PC-3 (cell line): ENCODE measurements around the gene ZNF438. TPM values are rescaled to one million over a fixed set of nuclear protein-coding genes. Genes with fewer than 3 reads are reported as not detected.
"Not testable (repeated sequence)": the region's sequence is repeated elsewhere in the genome, so short reads cannot be mapped to it uniquely, and the experiment has no call there.

Experiments
- ATAC-seq: fragments of 200-7000 bp; cut with Tn5 transposase; 2 replicates; pipeline ENCODE4 v1.9.1; 2020; ENCODE audit warnings: mild to moderate bottlenecking, moderate library complexity
- BruUV-seq: library from RNA; stranded (reverse); fragments of 400-500 nt; replicated peaks from 2 replicates; lab custom pipeline; 2021; lab: Mats Ljungman, UMichigan
- CTCF ChIA-PET: fragments of 300-600 bp; sonication (Branson Sonifier 250); formaldehyde crosslinking; loops from one replicate; lab custom pipeline; 2022; ENCODE audit warnings: antibody characterized with exemption; lab: Charles Lee
- POLR2A ChIA-PET: fragments of 300-600 bp; sonication (Branson Sonifier 250); formaldehyde crosslinking; loops from one replicate; lab custom pipeline; 2022; ENCODE audit warnings: antibody characterized with exemption; ENCODE audit not compliant: unreplicated experiment; lab: Charles Lee
- DNase-seq: peaks from one replicate; pipeline ENCODE4 v3.0.0-alpha.2; 2015
- H2AFZ ChIP-seq: fragments of 300-600 bp; sonication (generic); 2 replicates; pipeline ENCODE4 v1.6.0; 2016; ENCODE audit warnings: antibody characterized with exemption, low read length
- H3F3A ChIP-seq: fragments of 300-600 bp; sonication (generic); one replicate; pipeline ENCODE4 v1.6.0; 2017; ENCODE audit warnings: antibody characterized with exemption, low read length, control low read depth, mild to moderate bottlenecking; ENCODE audit not compliant: unreplicated experiment
- H3K27ac ChIP-seq: fragments of 300-600 bp; sonication (generic); 2 replicates; pipeline ENCODE4 v1.5.1; 2016; ENCODE audit warnings: mild to moderate bottlenecking, low read length
- H3K27me3 ChIP-seq: fragments of 300-600 bp; sonication (generic); 2 replicates; pipeline ENCODE4 v1.6.1; 2016; ENCODE audit warnings: low read length, mixed read lengths
- H3K36me3 ChIP-seq: fragments of 300-600 bp; sonication (generic); 2 replicates; pipeline ENCODE4 v1.6.1; 2016; ENCODE audit warnings: low read depth, mixed run types, low read length, mixed read lengths
- H3K4me1 ChIP-seq: fragments of 300-600 bp; sonication (generic); 2 replicates; pipeline ENCODE4 v1.5.1; 2016; ENCODE audit warnings: low read length; ENCODE audit not compliant: insufficient read depth
- H3K4me2 ChIP-seq: fragments of 300-600 bp; sonication (generic); 2 replicates; pipeline ENCODE4 v1.6.0; 2016; ENCODE audit warnings: low read length
- H3K4me3 ChIP-seq: fragments of 300-600 bp; sonication (generic); 2 replicates; pipeline ENCODE4 v1.5.1; 2016; ENCODE audit warnings: mild to moderate bottlenecking, low read length, mixed read lengths
- H3K79me2 ChIP-seq: fragments of 300-600 bp; sonication (generic); 2 replicates; pipeline ENCODE4 v1.6.1; 2017; ENCODE audit warnings: low read length, mixed read lengths
- H3K9ac ChIP-seq: fragments of 300-600 bp; sonication (generic); 2 replicates; pipeline ENCODE4 v1.6.0; 2016; ENCODE audit warnings: mild to moderate bottlenecking, low read length
- H3K9me2 ChIP-seq: fragments of 300-600 bp; sonication (generic); replicated peaks from 2 replicates; pipeline ENCODE4 v1.6.1; 2016; ENCODE audit warnings: mixed run types, low read length, mixed read lengths
- H3K9me3 ChIP-seq: fragments of 300-600 bp; sonication (generic); 2 replicates; pipeline ENCODE4 v1.6.1; 2016; ENCODE audit warnings: low read length, mixed read lengths
- H4K20me1 ChIP-seq: fragments of 300-600 bp; sonication (generic); 2 replicates; pipeline ENCODE4 v1.6.1; 2016; ENCODE audit warnings: low read length, mixed read lengths
- EZH2 ChIP-seq: fragments of 300-600 bp; sonication (generic); IDR thresholded peaks from one replicate; pipeline ENCODE4 v1.6.1; 2017; ENCODE audit warnings: antibody characterized with exemption, mild to moderate bottlenecking, low read length; ENCODE audit not compliant: unreplicated experiment
- EZH2phosphoT487 ChIP-seq: fragments of 300-600 bp; sonication (generic); IDR thresholded peaks from 2 replicates; pipeline ENCODE4 v1.6.1; 2018; ENCODE audit warnings: mild to moderate bottlenecking, antibody characterized with exemption, low read length, borderline replicate concordance
- intact Hi-C: fragments of 100-400 bp; cut with micrococcal nuclease; formaldehyde crosslinking; loops from 2 replicates; pipeline ENCODE4 v1.9.0; 2023
- total RNA-seq: library from RNA; depleted of rRNA; stranded (reverse); fragments of >200 nt; gene quantifications from 2 replicates; pipeline ENCODE4 v1.2.3, GENCODE V29; 2014
- TF ChIP-seq, protein P1 (sequence below): fragments of 300-600 bp; sonication (generic); conservative IDR thresholded peaks from 2 replicates; pipeline ENCODE4 v1.5.1; 2017; ENCODE audit warnings: antibody characterized with exemption, low read depth, mild to moderate bottlenecking, low read length

Gene ZNF438
- total RNA-seq, 1 experiment from 2014 or later = 0.98 TPM

DNA sequence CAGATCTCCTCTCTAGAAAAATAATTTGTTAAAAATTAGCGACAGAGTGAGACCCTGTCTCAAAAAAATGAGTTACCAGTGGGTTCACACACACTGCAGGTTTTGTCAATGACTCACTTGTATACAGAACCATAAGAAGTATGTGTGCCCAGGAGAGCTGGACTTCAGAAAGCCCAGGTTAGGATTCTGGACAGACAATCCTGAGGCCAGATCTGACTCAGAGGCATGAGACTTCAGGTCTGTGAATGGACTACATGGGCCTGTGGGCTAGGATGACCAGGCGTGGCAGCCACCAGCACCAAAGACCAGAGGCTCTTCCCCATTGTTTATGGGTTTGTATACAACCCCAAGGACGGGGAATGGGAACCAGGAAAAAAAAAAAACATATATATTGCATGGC, 9.3 kb upstream of the ZNF438 start:
- Histone ChIP-seq H3K27ac (no peak overlapping the region), H2AFZ (no peak overlapping the region), H3K4me1 (no peaks in the 10 kb centered on the region), H3F3A (no peaks in the 10 kb centered on the region), H3K9me3 (no peaks in the 10 kb centered on the region), H3K9me2 (no peaks in the 10 kb centered on the region), H3K4me3 (no peak overlapping the region), H3K27me3 (no peaks in the 10 kb centered on the region), H3K4me2 (no peak overlapping the region), H3K36me3 (no peaks in the 10 kb centered on the region), H3K79me2 (no peaks in the 10 kb centered on the region), H3K9ac (no peak overlapping the region), H4K20me1 (no peaks in the 10 kb centered on the region)
- TF ChIP-seq EZH2 (no peak), EZH2phosphoT487 (no peak)
- TF ChIP-seq, protein P1, sequence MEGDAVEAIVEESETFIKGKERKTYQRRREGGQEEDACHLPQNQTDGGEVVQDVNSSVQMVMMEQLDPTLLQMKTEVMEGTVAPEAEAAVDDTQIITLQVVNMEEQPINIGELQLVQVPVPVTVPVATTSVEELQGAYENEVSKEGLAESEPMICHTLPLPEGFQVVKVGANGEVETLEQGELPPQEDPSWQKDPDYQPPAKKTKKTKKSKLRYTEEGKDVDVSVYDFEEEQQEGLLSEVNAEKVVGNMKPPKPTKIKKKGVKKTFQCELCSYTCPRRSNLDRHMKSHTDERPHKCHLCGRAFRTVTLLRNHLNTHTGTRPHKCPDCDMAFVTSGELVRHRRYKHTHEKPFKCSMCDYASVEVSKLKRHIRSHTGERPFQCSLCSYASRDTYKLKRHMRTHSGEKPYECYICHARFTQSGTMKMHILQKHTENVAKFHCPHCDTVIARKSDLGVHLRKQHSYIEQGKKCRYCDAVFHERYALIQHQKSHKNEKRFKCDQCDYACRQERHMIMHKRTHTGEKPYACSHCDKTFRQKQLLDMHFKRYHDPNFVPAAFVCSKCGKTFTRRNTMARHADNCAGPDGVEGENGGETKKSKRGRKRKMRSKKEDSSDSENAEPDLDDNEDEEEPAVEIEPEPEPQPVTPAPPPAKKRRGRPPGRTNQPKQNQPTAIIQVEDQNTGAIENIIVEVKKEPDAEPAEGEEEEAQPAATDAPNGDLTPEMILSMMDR = no peak
- POLR2A ChIA-PET = no interaction called here
- intact Hi-C loops = no loop called here
- peak; percentile 24 for ATAC-seq
- peak; percentile 43 for DNase-seq
- CTCF ChIA-PET = no interaction called here
- no TSS peak for BruUV-seq

DNA sequence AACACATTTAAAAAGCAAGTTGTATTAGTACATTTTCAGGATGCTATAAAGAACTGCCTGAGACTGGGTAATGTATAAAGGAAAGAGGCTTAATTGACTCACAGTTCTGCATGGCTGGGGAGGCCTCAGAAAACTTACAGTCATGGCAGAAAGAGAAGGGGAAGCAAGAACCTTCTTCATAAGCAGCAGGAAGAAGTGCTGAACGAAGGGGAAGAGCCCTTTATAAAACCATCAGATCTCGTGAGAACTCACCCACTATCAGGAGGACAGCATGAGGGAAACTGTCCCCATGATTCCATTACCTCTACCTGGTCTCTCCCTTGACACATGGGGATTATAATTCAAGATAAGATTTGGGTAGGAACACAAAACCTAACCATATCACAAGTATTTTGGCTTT, 7.3 kb upstream of the ZNF438 start:
- H3K27ac ChIP-seq, H3K4me2 ChIP-seq, DNase-seq, H4K20me1 ChIP-seq, H3K9me3 ChIP-seq, H2AFZ ChIP-seq, BruUV-seq, H3K27me3 ChIP-seq, H3K9me2 ChIP-seq, POLR2A ChIA-PET, ATAC-seq, H3K36me3 ChIP-seq, H3F3A ChIP-seq, H3K9ac ChIP-seq, H3K79me2 ChIP-seq, H3K4me3 ChIP-seq: not testable (repeated sequence)
- CTCF ChIA-PET = interaction anchor here (0.6 kb wide), 1 partner anchor 60 kb away, joined by 3 read pairs; no protein-coding TSS in a partner anchor
- intact Hi-C loops = loop anchor here (10.0 kb wide), 1 partner anchor 356 kb away; no protein-coding TSS in a partner anchor
- H3K4me1 ChIP-seq = peaks cover 12% of the 10 kb centered on the region

DNA sequence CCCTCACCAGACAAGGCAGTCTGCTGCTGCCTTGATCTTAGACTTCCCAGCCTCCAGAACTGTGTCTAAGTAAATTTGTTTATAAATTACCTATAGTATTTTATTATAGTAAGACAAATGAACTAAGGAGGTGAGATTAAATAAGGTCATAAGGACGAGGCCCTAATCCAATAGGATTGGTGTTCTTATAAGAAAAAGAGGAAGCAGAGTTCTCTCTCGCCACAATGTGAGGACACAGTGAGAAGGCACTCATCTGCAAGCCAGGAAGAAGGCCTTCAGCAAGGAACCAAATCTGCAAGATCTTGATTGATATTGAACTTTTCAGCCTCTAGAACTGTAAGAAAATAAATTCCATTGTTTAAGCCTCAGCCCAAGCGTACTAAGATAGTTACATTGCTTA, 6.1 kb upstream of the ZNF438 start:
- H3K9me3 ChIP-seq = no peaks in the 10 kb centered on the region
- DNase-seq = no peak
- H3K27me3 ChIP-seq = no peaks in the 10 kb centered on the region
- ChIA-PET CTCF (no interaction called here), POLR2A (no interaction called here)
- no peak overlapping the region for H2AFZ ChIP-seq
- no TSS peak for BruUV-seq
- no peak for ATAC-seq
- no peaks in the 10 kb centered on the region for H3K9me2 ChIP-seq
- H3K4me1 ChIP-seq = peaks cover 22% of the 10 kb centered on the region
- intact Hi-C loops = loop anchor here (10.0 kb wide), 1 partner anchor 357 kb away; no protein-coding TSS in a partner anchor
- no peak overlapping the region for H3K4me2 ChIP-seq
- H3K79me2 ChIP-seq = no peaks in the 10 kb centered on the region
- no peak overlapping the region for H3K4me3 ChIP-seq
- H3F3A ChIP-seq = no peaks in the 10 kb centered on the region
- no peak overlapping the region for H3K27ac ChIP-seq
- no peaks in the 10 kb centered on the region for H3K36me3 ChIP-seq
- no peaks in the 10 kb centered on the region for H4K20me1 ChIP-seq
- H3K9ac ChIP-seq = no peak overlapping the region
- TF ChIP-seq, protein P1 = no peak
- TF ChIP-seq EZH2phosphoT487 = no peak
- no peak for TF ChIP-seq EZH2
